ENCODE results near the gene SYT9. TPM values are rescaled to one million over a fixed set of nuclear protein-coding genes. Genes with fewer than 3 reads are reported as not detected.

The SYT9 gene
- total and polyA plus RNA-seq, 9 of the 15 experiments (the other 6 are each of a cell fraction or from before 2014, with no cell fraction given), result 0.01 TPM; not detected in 8

- no peak for TF ChIP-seq BCL6 (CRISPR knock-in tag; IDR thresholded peaks at IDR 0.05)
- no peak for TF ChIP-seq STAT6 (CRISPR knock-in tag; IDR thresholded peaks at IDR 0.05)
- TF ChIP-seq ATF7 (IDR thresholded peaks at IDR 0.05), result no peak
- TF ChIP-seq GABPA (tag; conservative IDR thresholded peaks at IDR 0.05; ENCODE audit: low read depth), result no peak
- TF ChIP-seq EWSR1 (IDR thresholded peaks at IDR 0.05; ENCODE audit: borderline replicate concordance, low read depth, partially characterized antibody), result no peak
- no peak for TF ChIP-seq CEBPB (tag; IDR thresholded peaks at IDR 0.05)
- TF ChIP-seq KDM1A (IDR thresholded peaks at IDR 0.05), result no peak
These were observed 237.7 kb downstream of the SYT9 start (continued) for GRCh38 chr11:7489376-7489775.

GRCh38 chr11:7490054-7490453, 238.3 kb downstream of the SYT9 start:
- no peaks in the 10 kb centered on the region for H3K79me2 ChIP-seq (ENCODE audit: control insufficient read depth, insufficient read depth, low read length)
- BruUV-seq (replicated peaks), result no TSS peak
- no peak overlapping the region for H3K4me2 ChIP-seq (ENCODE audit: insufficient read depth, low read length)
- in situ Hi-C loops (cut with MboI) (no loop called here), intact Hi-C loops (cut with micrococcal nuclease) (no loop called here)
- WGBS (ENCODE audit: insufficient coverage, low coverage, missing lambda C conversion rate), result 4% methylated on average over 4 of the region's 4 CpGs
- peaks cover 0 to 3% of the 10 kb centered on the region in 2 experiments; a peak in 2 of 5 replicates for H3K4me1 ChIP-seq (replicated peaks in 1 of 2; ENCODE audit: control insufficient read depth in 2 of 2, insufficient read depth in 2 of 2, low read length in 2 of 2)
- ATAC-seq, result no peak
- H4K20me1 ChIP-seq (replicated peaks; ENCODE audit: control insufficient read depth, insufficient read depth, low read length), result no peaks in the 10 kb centered on the region; the same call in 1 of the 2 replicates
- ChIA-PET CTCF (ENCODE audit: low intra/inter-chr PET ratio) (no interaction called here), POLR2A (interaction anchor here (0.6 to 1.2 kb wide), 3 partner anchors 10 to 405 kb away, joined by 3 to 4 read pairs (median 3); no protein-coding TSS in a partner anchor)
- H3K36me3 ChIP-seq (ENCODE audit: control insufficient read depth, insufficient read depth, low read length), result no peaks in the 10 kb centered on the region
- peaks cover 4 to 18% of the 10 kb centered on the region in 2 experiments; a peak in 3 of 5 replicates for H3K27me3 ChIP-seq (ENCODE audit: control insufficient read depth in 2 of 2, insufficient read depth in 2 of 2, low read length in 2 of 2)
- no peak overlapping the region for H3K4me3 ChIP-seq
- no peak overlapping the region for H3K9ac ChIP-seq (ENCODE audit: insufficient read depth in 1 of 2, low read depth in 2 of 2, low read length in 2 of 2)
- H2AFZ ChIP-seq (ENCODE audit: low read depth, low read length), result no peak overlapping the region
- no peaks in the 10 kb centered on the region for H3K9me3 ChIP-seq (replicated peaks; ENCODE audit: control insufficient read depth, insufficient read depth, low read depth, low read length)
- DNase-seq (ENCODE audit: extremely low read depth in 1 of 4, low spot score in 3 of 4), result no peak
- no peaks in the 10 kb centered on the region for H3K9me1 ChIP-seq (ENCODE audit: control insufficient read depth, insufficient read depth, low read length)
- FAIRE-seq, result no peak
- no peak overlapping the region for H3K27ac ChIP-seq (ENCODE audit: extremely low read depth, low read depth, low read length)
- no peak for TF ChIP-seq HDGF (IDR thresholded peaks at IDR 0.05)
- TF ChIP-seq ELF2 (CRISPR knock-in tag; IDR thresholded peaks at IDR 0.05), result no peak
- no peak for TF ChIP-seq KLF6 (CRISPR knock-in tag; IDR thresholded peaks at IDR 0.05; ENCODE audit: borderline replicate concordance)
- TF ChIP-seq EP300 (IDR thresholded peaks at IDR 0.05; ENCODE audit: low read length), result no peak
- no peak for TF ChIP-seq TAF1 (IDR thresholded peaks at IDR 0.05; ENCODE audit: control insufficient read depth, extremely low read depth, insufficient read depth, low read length, severe bottlenecking)
- no peak for TF ChIP-seq HMG20B (CRISPR knock-in tag; IDR thresholded peaks at IDR 0.05)
- TF ChIP-seq PHF8 (IDR thresholded peaks at IDR 0.05; ENCODE audit: borderline replicate concordance, low read length), result no peak
- no peak for TF ChIP-seq ZNF77 (CRISPR knock-in tag; IDR thresholded peaks at IDR 0.05)
